HG02970 (cell line): ENCODE results near the gene CLEC18A.
"Not testable (repeated sequence)": the region's sequence is repeated elsewhere in the genome, so short reads cannot be mapped to it uniquely, and the experiment has no call there.

ENCODE experiments used
- ATAC-seq: cut with Tn5 transposase; IDR thresholded peaks from one replicate; pipeline ENCODE4 v1.9.1; 2021; ENCODE audit warnings: mild to moderate bottlenecking, moderate library complexity, moderate number of reproducible peaks; ENCODE audit not compliant: unreplicated experiment, low FRiP score

Gene CLEC18A

DNA sequence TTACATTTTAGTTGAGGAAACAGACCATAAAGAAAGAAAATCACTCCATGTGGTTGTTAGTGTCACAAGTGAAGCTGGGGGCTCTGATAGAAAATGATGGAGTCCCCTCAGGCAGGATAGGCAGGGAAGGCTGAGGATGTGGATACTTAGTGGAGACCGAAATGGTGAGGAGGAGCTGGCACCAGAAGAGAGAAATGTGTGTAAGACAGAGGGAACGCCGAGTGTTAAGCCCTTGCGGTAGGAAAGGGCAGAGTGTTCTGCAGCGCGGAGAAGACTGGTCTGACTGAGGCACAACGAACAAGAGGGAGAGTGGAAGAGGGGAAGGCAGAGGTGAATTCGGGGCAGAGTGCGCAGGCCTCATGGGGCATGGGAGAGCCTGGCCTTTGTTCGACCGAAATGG is 61.2 kb downstream of the CLEC18A start:
- ATAC-seq = not testable (repeated sequence)

DNA sequence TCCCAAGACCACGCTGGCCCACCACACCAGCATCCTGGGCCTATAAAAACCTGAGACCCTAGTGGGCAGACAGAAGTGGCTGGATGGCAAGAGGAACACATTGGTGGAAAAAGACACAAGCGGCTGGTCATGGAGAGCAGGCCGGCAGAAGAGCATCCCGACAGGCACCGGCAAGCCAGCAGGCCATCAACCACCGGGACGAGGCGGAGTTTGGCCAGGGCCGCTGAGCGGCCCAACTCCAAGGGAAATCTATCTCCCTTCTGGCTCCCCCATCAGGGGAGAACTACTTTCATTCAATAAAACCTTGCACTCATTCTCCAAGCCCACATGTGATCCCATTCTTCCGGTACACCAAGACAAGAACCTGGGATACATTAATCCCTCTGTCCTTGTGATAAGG is 61.8 kb downstream of the CLEC18A start:
- not testable (repeated sequence) for ATAC-seq
